Panc1 (cell line): ENCODE results near the gene ZBTB6. TPM values are rescaled to one million over a fixed set of nuclear protein-coding genes. Genes with fewer than 3 reads are reported as not detected.

ENCODE experiments used
- ATAC-seq: fragments of 200-7000 bp; cut with Tn5 transposase; 2 replicates; pipeline ENCODE4 v1.9.1; 2020; ENCODE audit warnings: mild to moderate bottlenecking, moderate library complexity
- BruUV-seq: library from RNA; stranded (reverse); fragments of 400-500 nt; replicated peaks from 2 replicates; lab custom pipeline; 2021; lab: Mats Ljungman, UMichigan
- CTCF ChIA-PET: fragments of 300-600 bp; sonication (Branson Sonifier 250); formaldehyde crosslinking; loops from one replicate; lab custom pipeline; 2022; ENCODE audit warnings: antibody characterized with exemption; lab: Charles Lee
- POLR2A ChIA-PET: fragments of 300-600 bp; sonication (Branson Sonifier 250); formaldehyde crosslinking; loops from one replicate; lab custom pipeline; 2022; ENCODE audit warnings: antibody characterized with exemption; lab: Charles Lee
- DNase-seq: peaks from one replicate; pipeline ENCODE4 v3.0.0-alpha.2; 2010; ENCODE audit warnings: low read depth, low spot score
- H3K27ac ChIP-seq: 2 replicates; pipeline ENCODE4 v1.5.1; 2011; ENCODE audit warnings: mild to moderate bottlenecking, low read length, inconsistent platforms
- H3K27me3 ChIP-seq: fragments of 200-500 bp; sonication (Bioruptor generic); 2 replicates; pipeline ENCODE4 v1.6.0; 2014; ENCODE audit warnings: low read length, inconsistent platforms; ENCODE audit not compliant: control insufficient read depth, insufficient read depth
- H3K36me3 ChIP-seq: fragments of 200-500 bp; sonication (Bioruptor generic); 2 replicates; pipeline ENCODE4 v1.5.1; 2014; ENCODE audit warnings: inconsistent platforms, mild to moderate bottlenecking, low read length, moderate library complexity; ENCODE audit not compliant: control insufficient read depth, insufficient read depth
- H3K4me1 ChIP-seq: 2 replicates; pipeline ENCODE4 v1.5.1; 2011; ENCODE audit warnings: inconsistent platforms, mild to moderate bottlenecking, low read length, moderate library complexity; ENCODE audit not compliant: control insufficient read depth, insufficient read depth
- H3K4me3 ChIP-seq, 2 experiments: 2 replicates each; pipeline ENCODE4 v1.5.1; 2011 to 2012; ENCODE audit warnings: low read depth in 2 of 2, low read length in 2 of 2, mild to moderate bottlenecking in 2 of 2, inconsistent platforms in 1 of 2, moderate library complexity in 1 of 2
- H3K9me3 ChIP-seq: fragments of 200-500 bp; sonication (Bioruptor generic); 2 replicates; pipeline ENCODE4 v1.5.1; 2014; ENCODE audit warnings: low read depth, mild to moderate bottlenecking, inconsistent platforms, low read length, moderate library complexity; ENCODE audit not compliant: control insufficient read depth, insufficient read depth
- POLR2AphosphoS5 ChIP-seq: IDR thresholded peaks from 2 replicates; pipeline ENCODE4 v1.6.1; 2012; ENCODE audit warnings: mild to moderate bottlenecking, low read depth, low read length, moderate library complexity
- SIN3A ChIP-seq: IDR thresholded peaks from 2 replicates; pipeline ENCODE4 v1.6.1; 2012; ENCODE audit warnings: low read depth, mild to moderate bottlenecking, low read length, moderate library complexity, borderline replicate concordance; ENCODE audit not compliant: insufficient read depth
- TCF7L2 ChIP-seq: IDR thresholded peaks from 2 replicates; pipeline ENCODE4 v1.6.1; 2011; ENCODE audit warnings: mild to moderate bottlenecking, low read depth, low read length, inconsistent platforms
- in situ Hi-C: cut with HindIII; loops from 2 replicates; pipeline ENCODE4 v1.10.0; 2016; ENCODE audit warnings: low sequenced_read_pairs, low pct_unique_long_range_greater_than_20kb
- intact Hi-C: fragments of 100-400 bp; cut with micrococcal nuclease; formaldehyde crosslinking; loops from one replicate; pipeline ENCODE4 v1.10.0; 2022; ENCODE audit not compliant: unreplicated experiment
- total RNA-seq: library from RNA; stranded (reverse); gene quantifications from one replicate; pipeline ENCODE4 v1.2.1, GENCODE V29; 2021; ENCODE audit not compliant: unreplicated experiment
- TF ChIP-seq, protein P1 (sequence below): fragments of 450-650 bp; IDR thresholded peaks from 2 replicates; pipeline ENCODE4 v1.5.1; 2017; ENCODE audit warnings: mild to moderate bottlenecking
- TF ChIP-seq, protein P2 (sequence below), 2 experiments: IDR thresholded peaks; 2 replicates each; pipeline ENCODE4 v1.6.1; 2011 to 2012; ENCODE audit warnings: low read depth in 2 of 2, control low read depth in 1 of 2, low read length in 1 of 2, mild to moderate bottlenecking in 1 of 2, moderate library complexity in 1 of 2; ENCODE audit not compliant: insufficient read depth in 1 of 2

Gene ZBTB6
- total RNA-seq, 1 experiment from 2014 or later, result 5.9 TPM

DNA sequence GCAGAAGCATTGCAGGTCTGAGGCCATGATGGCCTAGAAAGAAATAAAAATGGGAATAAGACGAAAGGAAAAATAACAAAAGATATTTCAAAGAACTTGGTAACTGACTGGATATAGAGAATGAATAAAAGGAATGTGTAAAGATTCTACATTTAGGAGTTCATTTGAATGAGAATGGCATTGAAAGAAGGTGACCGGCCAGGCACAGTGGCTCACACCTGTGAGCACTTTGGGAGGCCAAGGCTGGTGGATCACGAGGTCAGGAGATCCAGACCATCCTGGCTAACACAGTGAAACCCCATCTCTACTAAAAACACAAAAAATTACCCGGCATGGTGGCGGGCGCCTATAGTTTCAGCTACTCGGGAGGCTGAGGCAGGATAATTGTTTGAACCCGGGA, 9.6 kb upstream of the ZBTB6 start:
- Histone ChIP-seq H3K4me3 (no peak overlapping the region), H3K27ac (no peak overlapping the region), H3K9me3 (no peaks in the 10 kb centered on the region), H3K27me3 (no peaks in the 10 kb centered on the region), H3K36me3 (no peaks in the 10 kb centered on the region; the same call in 1 of the 2 replicates), H3K4me1 (no peaks in the 10 kb centered on the region)
- TF ChIP-seq TCF7L2, result no peak
- TF ChIP-seq, protein P1, sequence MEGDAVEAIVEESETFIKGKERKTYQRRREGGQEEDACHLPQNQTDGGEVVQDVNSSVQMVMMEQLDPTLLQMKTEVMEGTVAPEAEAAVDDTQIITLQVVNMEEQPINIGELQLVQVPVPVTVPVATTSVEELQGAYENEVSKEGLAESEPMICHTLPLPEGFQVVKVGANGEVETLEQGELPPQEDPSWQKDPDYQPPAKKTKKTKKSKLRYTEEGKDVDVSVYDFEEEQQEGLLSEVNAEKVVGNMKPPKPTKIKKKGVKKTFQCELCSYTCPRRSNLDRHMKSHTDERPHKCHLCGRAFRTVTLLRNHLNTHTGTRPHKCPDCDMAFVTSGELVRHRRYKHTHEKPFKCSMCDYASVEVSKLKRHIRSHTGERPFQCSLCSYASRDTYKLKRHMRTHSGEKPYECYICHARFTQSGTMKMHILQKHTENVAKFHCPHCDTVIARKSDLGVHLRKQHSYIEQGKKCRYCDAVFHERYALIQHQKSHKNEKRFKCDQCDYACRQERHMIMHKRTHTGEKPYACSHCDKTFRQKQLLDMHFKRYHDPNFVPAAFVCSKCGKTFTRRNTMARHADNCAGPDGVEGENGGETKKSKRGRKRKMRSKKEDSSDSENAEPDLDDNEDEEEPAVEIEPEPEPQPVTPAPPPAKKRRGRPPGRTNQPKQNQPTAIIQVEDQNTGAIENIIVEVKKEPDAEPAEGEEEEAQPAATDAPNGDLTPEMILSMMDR, result no peak
- TF ChIP-seq POLR2AphosphoS5, result no peak
- no peak for ATAC-seq
- ChIA-PET CTCF (no interaction called here), POLR2A (no interaction called here)
- intact Hi-C loops (no loop called here), in situ Hi-C loops (no loop called here)
- no TSS peak for BruUV-seq
- no peak for DNase-seq

DNA sequence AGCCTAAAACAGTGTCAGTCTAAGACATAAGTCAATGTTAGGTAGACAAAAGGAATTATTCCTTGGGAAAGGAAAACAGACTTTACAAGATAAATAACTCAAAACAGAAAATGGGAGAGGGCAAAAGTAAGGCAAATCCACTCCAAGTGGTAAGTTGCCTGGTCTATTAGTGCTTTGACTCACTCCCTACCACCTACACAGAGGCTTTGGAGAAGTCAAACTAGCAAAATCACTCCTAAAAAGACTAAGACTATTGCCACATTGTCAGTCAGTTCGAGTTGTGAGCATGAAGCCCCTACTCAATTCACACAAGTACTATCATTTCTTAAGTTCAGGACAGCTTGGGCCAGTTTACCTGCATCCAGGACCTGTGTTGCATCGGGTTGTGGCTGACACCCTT, 5.2 kb upstream of the ZBTB6 start:
- no peaks in the 10 kb centered on the region; the same call in 1 of the 2 replicates for H3K36me3 ChIP-seq
- in situ Hi-C loops, result no loop called here
- POLR2A ChIA-PET, result no interaction called here

More for the DNA sequence above, 5.2 kb upstream of the ZBTB6 start:
- CTCF ChIA-PET, result no interaction called here
- DNase-seq (no peak), ATAC-seq (no peak)
- Histone ChIP-seq H3K9me3 (no peaks in the 10 kb centered on the region), H3K4me3 (no peak overlapping the region), H3K27me3 (no peaks in the 10 kb centered on the region), H3K27ac (no peak overlapping the region), H3K4me1 (no peaks in the 10 kb centered on the region)
- BruUV-seq, result no TSS peak
- intact Hi-C loops, result no loop called here
- no peak for TF ChIP-seq SIN3A
- TF ChIP-seq, protein P1, result no peak
- no peak for TF ChIP-seq TCF7L2
- TF ChIP-seq POLR2AphosphoS5, result no peak
- TF ChIP-seq, protein P2, sequence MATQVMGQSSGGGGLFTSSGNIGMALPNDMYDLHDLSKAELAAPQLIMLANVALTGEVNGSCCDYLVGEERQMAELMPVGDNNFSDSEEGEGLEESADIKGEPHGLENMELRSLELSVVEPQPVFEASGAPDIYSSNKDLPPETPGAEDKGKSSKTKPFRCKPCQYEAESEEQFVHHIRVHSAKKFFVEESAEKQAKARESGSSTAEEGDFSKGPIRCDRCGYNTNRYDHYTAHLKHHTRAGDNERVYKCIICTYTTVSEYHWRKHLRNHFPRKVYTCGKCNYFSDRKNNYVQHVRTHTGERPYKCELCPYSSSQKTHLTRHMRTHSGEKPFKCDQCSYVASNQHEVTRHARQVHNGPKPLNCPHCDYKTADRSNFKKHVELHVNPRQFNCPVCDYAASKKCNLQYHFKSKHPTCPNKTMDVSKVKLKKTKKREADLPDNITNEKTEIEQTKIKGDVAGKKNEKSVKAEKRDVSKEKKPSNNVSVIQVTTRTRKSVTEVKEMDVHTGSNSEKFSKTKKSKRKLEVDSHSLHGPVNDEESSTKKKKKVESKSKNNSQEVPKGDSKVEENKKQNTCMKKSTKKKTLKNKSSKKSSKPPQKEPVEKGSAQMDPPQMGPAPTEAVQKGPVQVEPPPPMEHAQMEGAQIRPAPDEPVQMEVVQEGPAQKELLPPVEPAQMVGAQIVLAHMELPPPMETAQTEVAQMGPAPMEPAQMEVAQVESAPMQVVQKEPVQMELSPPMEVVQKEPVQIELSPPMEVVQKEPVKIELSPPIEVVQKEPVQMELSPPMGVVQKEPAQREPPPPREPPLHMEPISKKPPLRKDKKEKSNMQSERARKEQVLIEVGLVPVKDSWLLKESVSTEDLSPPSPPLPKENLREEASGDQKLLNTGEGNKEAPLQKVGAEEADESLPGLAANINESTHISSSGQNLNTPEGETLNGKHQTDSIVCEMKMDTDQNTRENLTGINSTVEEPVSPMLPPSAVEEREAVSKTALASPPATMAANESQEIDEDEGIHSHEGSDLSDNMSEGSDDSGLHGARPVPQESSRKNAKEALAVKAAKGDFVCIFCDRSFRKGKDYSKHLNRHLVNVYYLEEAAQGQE (IDR thresholded peaks at IDR 0.05; ENCODE audit: insufficient read depth in 1 of 2, low read depth in 2 of 2, low read length in 1 of 2), result no peak
